Pancreas (tissue), 10 donors: ENCODE measurements around the gene NUB1. TPM values are rescaled to one million over a fixed set of nuclear protein-coding genes. Genes with fewer than 3 reads are reported as not detected.
A peak's percentile ranks its signal among the peaks of the same experiment; 100 is the strongest.

ENCODE experiments used
- ATAC-seq, 4 donors: fragments of 200-7000 bp; cut with Tn5 transposase; one replicate each; pipeline versions ENCODE4 v1.8.0 to v1.9.1; 2020; ENCODE audit warnings: mild to moderate bottlenecking in 4 of 4, moderate library complexity in 4 of 4
- DNase-seq, 6 donors: peaks; one replicate each; pipeline ENCODE4 v3.0.0-alpha.2; 2020
- FAIRE-seq: peaks from 2 replicates; lab custom pipeline; 2012; peaks lifted over from hg19 to GRCh38; lab: Jason Lieb, UNC
- H3K27ac ChIP-seq, 4 donors: fragments of 200-600 bp; sonication (generic); 1 replicate in 3 of 4; 2 replicates in 1 of 4; pipeline versions ENCODE4 v1.5.0 to v1.8.0; 2020
- H3K27me3 ChIP-seq, 4 donors: fragments of 200-600 bp; one replicate each; pipeline ENCODE4 v1.8.0; 2021
- H3K36me3 ChIP-seq, 3 donors: fragments of 200-600 bp; sonication (generic) in 1 of 3; one replicate each; pipeline versions ENCODE4 v1.5.0 to v1.8.0; 2020 to 2021
- H3K4me1 ChIP-seq, 3 donors: fragments of 200-600 bp; one replicate each; pipeline ENCODE4 v1.8.0; 2021
- H3K4me3 ChIP-seq, 4 donors: fragments of 200-600 bp; sonication (generic) in 2 of 4; one replicate each; pipeline versions ENCODE4 v1.5.0 to v1.8.0; 2020 to 2021
- H3K9me3 ChIP-seq, 4 donors: fragments of 200-600 bp; one replicate each; pipeline ENCODE4 v1.8.0; 2021
- CTCF ChIP-seq, 4 donors: fragments of 200-600 bp; sonication (generic) in 3 of 4; IDR thresholded peaks; one replicate each; pipeline versions ENCODE4 v1.5.0 to v1.8.0; 2021; ENCODE audit warnings: antibody characterized with exemption in 4 of 4
- WGBS, 2 donors: extraction: QIAGEN DNeasy Blood & Tissue Kit; methylation state at CpG; one replicate each; pipeline ENCODE4 v1.1.7; 2013; 5-methylcytosine and 5-hydroxymethylcytosine counted together
- intact Hi-C, 3 donors: fragments of 100-400 bp; cut with DNase I; formaldehyde crosslinking; loops; one replicate each; pipeline versions ENCODE4 v1.11.1 to v1.14.2; 2022
- polyA plus RNA-seq, 2 donors: library from polyadenylated mRNA; stranded (reverse); fragments of 200-250 nt; gene quantifications; one replicate each; pipeline ENCODE4 v1.2.3, GENCODE V29; 2013
- total RNA-seq, 6 donors: library from RNA; stranded (reverse); fragmentation: NEBNext Ultra II Directional in 4 of 6; extraction: Animal tissue kit (Norgen Biotek cat#: 25700) in 4 of 6; gene quantifications; one replicate each; pipeline versions ENCODE4 v1.2.1 to v1.2.4, GENCODE V29; 2021 to 2023
- donor health status: healthy with polysubstance abuse.
- donor health status: DM: no; HTN: no; CAD: no; lungs with moderate emphysema.
- donor health status: DM: no; HTN: no; CAD: no.
- donor health status: control.
- donor health status: control.
- donor health status: Bipolar disorder and iron deficiency.
- donor health status: DM: yes; HTN: yes; CAD: no.
- donor health status: DM: no; HTN: no; CAD: no.
- donor health status: DM: no; HTN: no; CAD: no.
- donor health status: DM: yes; HTN: yes; CAD: no.

NUB1 gene
- total and polyA plus RNA-seq, 8 donors: 19.5 to 30.6 (median 23.8) TPM

- ATAC-seq (no peak), FAIRE-seq (no peak), DNase-seq (peak in 1 of 6 donors; percentile 64)
- intact Hi-C loops: no loop called here
- no peak for TF ChIP-seq CTCF (IDR thresholded peaks at IDR 0.05)
- H3K9me3 ChIP-seq: no peaks in the 10 kb centered on the region
- no peaks in the 10 kb centered on the region for H3K4me1 ChIP-seq
- WGBS, 2 donors: 81 to 86% methylated on average over 35 of the region's 35 CpGs
- no peak overlapping the region for H3K4me3 ChIP-seq
- H3K27ac ChIP-seq: no peak overlapping the region
- H3K27me3 ChIP-seq: no peaks in the 10 kb centered on the region
- no peaks in the 10 kb centered on the region for H3K36me3 ChIP-seq
Measured at GRCh38 chr7:151394076-151395035, 52.7 kb downstream of the NUB1 start.

GRCh38 chr7:151395036-151395367, 53.4 kb downstream of the NUB1 start:
- no peaks in the 10 kb centered on the region for H3K36me3 ChIP-seq
- WGBS, 2 donors: 79 to 87% methylated on average over 13 of the region's 13 CpGs
- no peaks in the 10 kb centered on the region for H3K4me1 ChIP-seq
- H3K27ac ChIP-seq: no peak overlapping the region
- DNase-seq: peak in 1 of 6 donors; percentile 28
- no peak for ATAC-seq
- H3K9me3 ChIP-seq: no peaks in the 10 kb centered on the region
- no peak overlapping the region for H3K4me3 ChIP-seq
- intact Hi-C loops: no loop called here
- H3K27me3 ChIP-seq: no peaks in the 10 kb centered on the region
- FAIRE-seq: no peak
- no peak for TF ChIP-seq CTCF (IDR thresholded peaks at IDR 0.05)

GRCh38 chr7:151396328-151396970, 54.8 kb downstream of the NUB1 start:
- DNase-seq (no peak), ATAC-seq (no peak), FAIRE-seq (no peak)
- Histone ChIP-seq H3K9me3 (no peaks in the 10 kb centered on the region), H3K27ac (no peak overlapping the region), H3K36me3 (no peaks in the 10 kb centered on the region), H3K4me3 (no peak overlapping the region), H3K4me1 (no peaks in the 10 kb centered on the region), H3K27me3 (no peaks in the 10 kb centered on the region)
- intact Hi-C loops: no loop called here
- TF ChIP-seq CTCF (IDR thresholded peaks at IDR 0.05): no peak
- WGBS, 2 donors: 81 to 92% methylated on average over 10 of the region's 10 CpGs

- ATAC-seq: no peak
- intact Hi-C loops: no loop called here
- WGBS, 2 donors: 88 to 89% methylated on average over 13 of the region's 13 CpGs
Measured at GRCh38 chr7:151397026-151397425, 55.4 kb downstream of the NUB1 start.

More at GRCh38 chr7:151397026-151397425, 55.4 kb downstream of the NUB1 start:
- Histone ChIP-seq H3K27ac (no peak overlapping the region), H3K27me3 (no peaks in the 10 kb centered on the region), H3K9me3 (no peaks in the 10 kb centered on the region), H3K4me3 (no peak overlapping the region), H3K4me1 (no peaks in the 10 kb centered on the region), H3K36me3 (no peaks in the 10 kb centered on the region)
- FAIRE-seq (no peak), DNase-seq (peak in 1 of 6 donors; percentile 63)
- TF ChIP-seq CTCF (IDR thresholded peaks at IDR 0.05): no peak
